SK-N-MC (cell line): ENCODE measurements around the gene FILIP1L.

Experiments used
- EZH2 ChIP-seq: fragments of 200-600 bp; sonication (generic); IDR thresholded peaks from one replicate; pipeline ENCODE4 v1.6.1; 2017; ENCODE audit warnings: antibody characterized with exemption
- FOXP2 ChIP-seq: optimal IDR thresholded peaks from 2 replicates; pipeline ENCODE3; 2011; ENCODE audit warnings: mild to moderate bottlenecking, moderate library complexity; ENCODE audit not compliant: insufficient read depth; ENCODE audit errors: extremely low read length, control extremely low read depth
- POLR2AphosphoS5 ChIP-seq: IDR thresholded peaks from 2 replicates; pipeline ENCODE4 v1.6.1; 2012; ENCODE audit warnings: mild to moderate bottlenecking, low read depth, low read length, borderline replicate concordance

DNA sequence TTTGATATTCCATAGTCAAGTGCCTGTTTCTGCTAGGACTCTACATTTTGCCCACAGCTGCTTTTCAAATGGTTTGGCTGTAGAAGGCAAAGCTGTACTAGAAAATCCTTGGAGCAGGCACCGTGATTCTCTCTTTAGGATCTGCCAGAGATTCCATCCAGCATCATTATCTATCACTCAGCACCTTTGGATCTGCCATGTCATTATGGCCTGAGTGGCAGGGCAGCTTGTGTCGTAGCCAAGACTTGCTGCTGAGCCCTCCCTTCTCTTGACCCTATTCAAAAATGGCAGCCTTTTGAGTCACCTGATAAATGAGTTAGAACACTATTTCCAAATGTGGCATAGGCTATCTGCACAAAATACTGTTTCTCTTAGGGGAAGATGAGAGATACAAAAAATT, 304.7 kb downstream of the FILIP1L start:
- TF ChIP-seq EZH2 (no peak), POLR2AphosphoS5 (no peak), FOXP2 (no peak)
